AG08395 (cell line): ENCODE results near the gene NIPAL3.
A peak's percentile ranks its signal among the peaks of the same experiment; 100 is the strongest.
"Not testable (repeated sequence)": the region's sequence is repeated elsewhere in the genome, so short reads cannot be mapped to it uniquely, and the experiment has no call there.

Experiments used
- DNase-seq: peaks from one replicate; pipeline ENCODE4 v3.0.0; 2012; ENCODE audit warnings: mixed read lengths, low spot score

The NIPAL3 gene

DNA sequence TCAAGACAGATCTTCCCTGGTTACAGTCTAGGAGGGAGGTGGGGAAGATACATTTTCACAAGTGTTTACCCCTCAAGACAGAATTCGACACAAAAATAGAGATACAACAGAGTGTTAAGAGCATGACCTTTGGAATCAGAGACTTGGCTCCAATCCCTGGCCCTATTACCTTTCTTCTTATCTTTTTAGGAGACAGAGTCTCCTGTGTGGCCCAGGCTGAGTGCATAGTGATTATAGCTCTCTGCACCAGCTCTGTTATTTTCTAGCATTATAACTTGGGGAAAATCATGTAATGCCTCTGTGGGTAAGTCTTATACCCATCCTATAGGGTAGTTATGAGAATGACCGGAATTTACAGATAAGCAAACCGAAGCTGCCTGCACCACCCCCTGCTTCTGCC, 9.8 kb downstream of the NIPAL3 start:
- DNase-seq = no peak

DNA sequence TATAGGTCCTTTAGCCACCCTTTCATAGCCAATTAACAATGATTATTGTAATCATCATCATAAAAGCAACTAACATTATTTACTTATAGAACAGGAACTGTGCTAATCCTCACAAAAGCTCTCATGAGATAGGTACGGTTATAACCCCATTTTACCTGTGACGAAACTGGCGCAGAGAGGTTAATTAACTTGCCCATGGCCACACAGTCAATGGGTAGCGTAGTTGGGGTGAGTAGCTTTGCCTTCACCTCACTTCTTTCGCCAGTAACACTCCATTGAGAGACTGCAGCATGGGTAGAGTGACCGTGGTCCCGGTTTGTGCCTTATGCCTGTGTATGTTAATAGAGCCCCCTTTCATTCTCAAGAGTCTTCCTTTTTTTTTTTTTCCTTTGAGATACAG, 10.3 kb downstream of the NIPAL3 start:
- no peak for DNase-seq

DNA sequence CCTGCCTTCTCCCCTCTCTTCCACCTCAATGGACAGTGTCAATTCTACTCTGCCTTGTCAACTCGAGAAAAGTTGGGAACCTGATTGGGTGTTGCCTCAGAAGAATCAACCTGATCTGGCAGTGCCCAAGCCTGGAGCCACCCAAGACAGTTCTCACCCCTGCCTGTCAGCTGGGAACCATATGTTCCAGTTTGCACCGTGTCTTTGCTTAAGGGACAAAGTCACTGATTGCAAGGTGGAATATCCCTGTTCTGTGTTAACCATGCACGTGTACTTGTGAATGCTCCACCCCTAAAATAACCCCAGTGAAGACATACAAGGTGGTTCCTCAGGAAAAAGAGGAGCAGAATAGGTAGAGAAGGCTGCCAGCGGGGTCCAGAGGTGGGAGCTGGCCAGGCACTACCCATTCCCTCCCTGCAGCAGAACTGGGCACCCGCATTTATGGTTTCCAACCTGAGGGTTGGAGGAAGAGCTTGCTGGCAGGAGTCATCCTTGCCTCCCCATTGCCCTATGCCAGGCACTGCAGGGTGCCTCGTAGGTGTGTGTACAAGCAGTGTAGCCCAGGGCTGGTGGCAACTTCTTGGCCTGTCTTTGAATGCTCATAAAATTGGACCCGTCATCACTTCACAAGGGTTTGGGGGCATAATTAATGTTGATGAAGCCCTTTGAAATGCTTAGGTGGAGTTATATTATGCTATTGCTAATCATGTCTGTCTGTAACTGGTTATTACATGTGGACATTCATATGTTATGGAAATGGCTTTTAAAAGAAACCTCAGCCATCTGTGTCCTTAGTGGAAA, 11.3 kb downstream of the NIPAL3 start:
- DNase-seq = no peak

DNA sequence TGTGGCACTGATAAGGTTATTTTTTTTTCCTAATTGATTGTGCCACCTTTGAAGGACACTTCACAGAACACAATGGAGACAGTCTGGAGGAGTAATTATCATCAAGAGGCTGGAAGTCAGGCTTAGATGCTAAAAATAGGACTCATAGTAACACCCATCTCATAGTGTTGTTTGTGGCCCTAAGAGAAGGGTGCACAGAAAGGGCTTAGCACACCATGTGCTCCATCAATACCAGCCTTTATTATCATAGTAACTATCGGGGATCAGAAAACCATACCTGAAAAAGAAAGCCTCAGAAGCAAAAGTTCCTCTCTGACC, 11.9 kb downstream of the NIPAL3 start:
- no peak for DNase-seq

DNA sequence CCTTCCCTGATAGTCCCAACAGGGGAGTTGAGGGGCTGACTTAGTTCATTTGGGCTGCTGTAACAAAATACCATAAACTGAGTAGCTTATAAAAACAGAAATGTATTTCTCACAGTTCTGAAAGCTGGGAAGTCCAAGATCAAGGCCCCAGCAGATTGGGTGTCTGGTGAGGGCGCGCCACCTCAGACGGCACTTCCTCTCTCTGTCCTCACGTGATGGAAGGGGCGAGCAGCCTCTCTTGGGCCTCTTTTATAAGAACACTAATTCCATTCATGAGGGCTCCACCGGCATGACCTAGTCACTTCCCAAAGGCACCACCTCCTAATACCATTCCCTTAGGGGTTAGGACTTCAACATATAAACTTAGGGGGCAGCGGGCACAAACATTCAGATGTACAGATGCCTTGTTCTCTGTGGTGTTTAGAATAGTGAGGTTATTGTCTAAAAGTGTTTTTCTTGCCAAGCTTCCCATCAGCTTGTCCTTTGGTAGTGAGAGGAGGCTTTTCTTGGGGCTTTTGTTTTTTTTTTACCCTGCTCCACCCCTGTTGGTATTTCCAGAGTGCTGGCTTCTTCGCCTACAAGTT, 20.3 kb downstream of the NIPAL3 start:
- no peak for DNase-seq

DNA sequence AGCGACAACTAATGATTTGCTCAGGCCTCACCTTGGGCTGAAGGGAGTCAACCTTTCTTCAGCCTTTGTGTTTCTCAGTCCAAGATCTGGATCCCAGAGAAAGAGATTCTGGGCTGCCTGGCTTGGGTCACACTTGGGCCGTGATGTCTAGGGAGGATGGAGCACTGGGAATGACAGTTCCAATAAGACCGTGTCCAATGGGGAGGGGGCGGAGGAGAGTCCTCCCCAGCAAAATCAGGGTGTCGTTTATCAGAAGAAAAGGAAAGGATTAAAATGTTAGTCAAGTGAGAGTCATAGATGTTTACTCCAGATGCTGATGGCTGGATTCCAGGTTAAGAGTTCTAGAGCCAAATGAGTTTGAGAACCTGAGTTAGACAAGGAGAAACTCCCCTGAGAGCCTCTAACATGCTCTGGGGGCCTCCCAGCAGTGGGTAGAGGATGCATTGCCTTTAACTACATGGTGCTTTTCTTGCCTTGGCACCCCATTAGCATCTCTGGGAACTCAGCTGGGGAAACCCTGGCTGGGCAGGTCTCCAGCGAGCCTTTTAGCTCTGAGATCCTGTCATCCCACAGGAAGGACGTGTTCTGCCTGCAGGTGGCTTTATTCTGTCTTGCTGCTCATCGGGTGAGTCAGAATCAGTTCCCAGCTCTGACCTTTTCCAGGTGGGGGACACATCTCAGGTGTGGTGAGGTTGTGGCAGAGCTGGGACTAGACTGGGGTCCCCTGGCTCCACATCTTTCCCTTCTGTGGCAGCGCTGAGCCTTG, 22.2 kb downstream of the NIPAL3 start:
- DNase-seq = peak; percentile 41

DNA sequence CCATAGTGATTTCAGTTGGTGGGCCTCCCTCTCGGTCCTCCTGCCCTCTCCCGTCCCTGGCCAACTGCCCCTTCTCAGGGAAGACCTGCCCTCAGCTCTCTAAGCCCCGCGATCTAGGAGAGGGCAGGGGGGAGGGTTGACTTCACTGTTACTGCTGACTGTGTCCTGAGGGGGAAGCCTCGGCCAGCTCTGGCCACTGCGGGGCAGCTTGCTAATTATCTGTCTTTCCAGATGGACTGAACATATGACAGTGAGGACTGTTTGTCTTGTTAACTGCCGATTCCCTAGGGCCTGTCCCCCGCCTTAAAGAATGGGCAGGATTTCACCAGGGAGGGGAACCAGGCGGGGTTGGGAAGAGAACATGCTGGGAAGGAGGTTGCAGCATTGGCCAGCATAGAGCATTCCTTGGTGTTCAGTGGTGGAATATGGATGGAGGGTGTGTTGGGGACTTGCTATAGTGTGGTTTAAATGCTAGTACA, 22.9 kb downstream of the NIPAL3 start:
- peak; percentile 58 for DNase-seq

DNA sequence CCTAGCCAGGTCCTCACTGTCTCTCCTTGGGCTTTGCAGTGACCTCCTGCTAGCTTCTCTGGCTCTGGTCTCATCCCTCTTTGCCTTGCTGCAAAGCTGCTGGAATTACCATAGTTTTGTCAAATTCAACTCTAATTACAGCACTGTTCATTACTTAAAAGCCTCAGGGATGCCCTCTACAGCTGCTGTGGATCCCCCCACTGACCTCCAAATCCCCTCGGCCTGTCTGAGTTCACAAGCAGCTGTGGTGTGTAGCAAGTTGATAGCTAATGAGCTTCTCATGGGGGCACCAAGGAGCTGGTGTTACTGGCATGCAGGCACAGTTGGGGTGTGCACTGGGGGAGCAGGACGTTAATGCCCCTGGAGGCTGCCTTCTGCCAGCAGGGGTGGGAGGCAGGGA, 24.8 kb downstream of the NIPAL3 start:
- no peak for DNase-seq

DNA sequence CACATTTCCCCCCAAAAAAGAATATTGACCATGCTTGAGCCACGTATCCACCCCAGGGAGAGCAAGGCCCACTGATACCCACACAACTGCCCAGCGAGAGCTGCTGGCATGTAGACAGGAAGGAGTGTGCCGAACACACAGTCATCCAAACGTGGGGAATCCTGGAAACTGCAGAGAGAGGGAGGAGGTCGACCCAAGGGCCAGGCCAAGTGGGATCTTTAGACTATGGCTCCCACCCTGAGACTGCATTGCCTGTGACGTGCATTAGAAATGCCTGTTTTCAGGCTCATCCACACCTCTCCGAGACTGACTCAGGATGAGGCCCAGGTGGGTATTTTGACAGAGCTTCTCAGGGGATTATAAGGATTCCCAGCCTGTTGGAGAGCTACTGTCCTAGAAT, 25.9 kb downstream of the NIPAL3 start:
- DNase-seq = no peak

DNA sequence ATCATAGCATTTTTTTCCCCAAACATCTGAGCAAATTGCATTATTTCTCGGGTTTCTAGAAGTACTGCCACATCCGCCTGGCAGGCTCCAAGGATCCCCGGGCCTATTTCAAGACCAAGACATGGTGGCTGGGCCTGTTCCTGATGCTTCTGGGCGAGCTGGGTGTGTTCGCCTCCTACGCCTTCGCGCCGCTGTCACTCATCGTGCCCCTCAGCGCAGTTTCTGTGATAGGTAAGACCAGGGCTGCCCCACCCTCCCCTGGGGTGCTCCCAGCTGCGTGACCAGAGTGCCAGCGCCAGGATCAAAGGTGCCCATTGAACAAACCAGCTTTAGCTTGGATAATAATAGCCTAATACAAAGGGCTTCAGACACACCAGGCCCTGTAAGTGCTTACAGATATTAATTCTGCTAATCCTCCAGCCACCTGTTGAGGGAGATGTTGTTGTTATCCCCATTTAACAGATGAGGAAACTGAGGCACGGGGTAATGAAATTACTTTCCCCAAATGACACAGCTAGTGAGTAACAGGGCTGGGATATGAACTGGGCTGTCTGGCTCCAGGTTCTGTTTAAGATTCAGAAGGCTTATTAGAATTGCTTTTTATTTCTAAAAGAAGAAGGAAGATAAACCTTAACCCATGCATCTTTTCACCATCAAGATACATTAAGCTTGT, 26.5 kb downstream of the NIPAL3 start:
- DNase-seq = no peak

DNA sequence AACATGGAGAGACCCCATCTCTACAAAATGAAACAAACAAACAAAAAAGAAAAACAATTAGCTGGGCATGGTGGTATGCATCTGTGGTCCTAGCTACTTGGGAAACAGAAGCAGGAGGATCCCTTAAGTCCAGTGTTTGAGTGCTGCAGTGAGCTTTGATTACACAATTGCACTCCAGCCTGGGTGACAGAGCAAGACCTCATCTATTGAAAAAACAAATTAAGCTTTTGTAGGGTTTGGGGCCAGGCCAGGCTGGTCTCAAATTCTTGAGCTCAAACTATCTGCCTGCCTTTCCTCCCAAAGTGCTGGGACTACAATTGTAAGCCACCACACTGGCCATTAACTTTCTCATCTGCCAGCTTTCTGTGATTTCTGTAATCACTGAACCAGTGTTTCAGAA, 27.2 kb downstream of the NIPAL3 start:
- peak; percentile 18 for DNase-seq

DNA sequence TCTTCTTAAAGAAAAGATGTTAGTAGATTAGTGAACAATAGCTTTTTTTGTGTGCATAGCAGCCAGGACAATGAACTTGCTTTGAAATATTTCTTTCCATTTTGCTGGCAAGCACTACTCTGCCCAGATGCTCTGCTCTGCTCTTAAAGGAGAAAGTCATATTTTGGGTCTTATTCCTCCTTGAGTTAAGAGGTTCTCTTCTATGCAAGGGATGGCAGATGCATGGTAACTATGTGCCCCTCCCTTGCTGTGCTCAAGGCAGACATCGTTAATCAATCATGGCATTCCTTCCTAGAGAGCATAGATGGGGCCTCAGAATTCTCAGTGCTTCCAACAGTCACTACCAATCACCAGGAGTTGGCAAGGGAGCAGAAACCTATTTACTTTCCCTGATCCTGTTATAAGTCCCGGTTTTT, 27.6 kb downstream of the NIPAL3 start:
- peak; percentile 29 for DNase-seq

DNA sequence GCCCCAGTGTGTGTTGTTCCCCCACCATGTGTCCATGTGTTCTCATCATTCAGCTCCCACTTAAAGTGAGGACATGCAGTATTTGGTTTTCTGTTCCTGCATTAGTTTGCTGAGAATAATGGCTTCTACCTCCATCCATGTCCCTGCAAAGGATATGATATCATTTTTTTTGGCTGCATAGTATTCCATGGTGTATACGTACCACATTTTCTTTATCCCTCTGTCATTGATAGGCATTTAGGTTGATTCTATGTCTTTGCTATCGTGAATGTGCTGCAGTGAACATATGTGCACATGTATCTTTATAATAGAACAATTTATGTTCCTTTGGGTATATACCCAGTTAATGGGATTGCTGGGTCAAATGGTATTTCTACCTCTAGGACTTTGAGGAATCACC, 30.8 kb downstream of the NIPAL3 start:
- not testable (repeated sequence) for DNase-seq

DNA sequence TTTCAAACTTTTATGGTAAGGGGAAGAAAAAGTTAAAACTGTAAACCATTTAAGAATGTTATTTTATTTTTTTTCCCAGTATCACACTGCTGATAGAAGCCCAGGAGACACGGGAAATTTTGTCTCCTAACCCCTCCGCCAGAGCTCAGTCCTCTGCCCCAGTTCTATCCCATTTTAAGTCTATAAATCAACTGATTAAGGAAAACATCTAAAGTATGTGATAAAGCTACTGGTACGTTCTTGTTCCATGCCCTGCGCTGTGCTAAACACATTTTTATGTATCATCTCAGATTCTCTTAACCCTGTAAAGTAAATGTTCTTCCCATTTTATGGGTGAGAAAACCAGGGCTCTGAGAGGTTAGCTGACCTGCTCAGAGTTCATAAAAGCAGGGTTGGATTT, 34.7 kb downstream of the NIPAL3 start:
- no peak for DNase-seq

DNA sequence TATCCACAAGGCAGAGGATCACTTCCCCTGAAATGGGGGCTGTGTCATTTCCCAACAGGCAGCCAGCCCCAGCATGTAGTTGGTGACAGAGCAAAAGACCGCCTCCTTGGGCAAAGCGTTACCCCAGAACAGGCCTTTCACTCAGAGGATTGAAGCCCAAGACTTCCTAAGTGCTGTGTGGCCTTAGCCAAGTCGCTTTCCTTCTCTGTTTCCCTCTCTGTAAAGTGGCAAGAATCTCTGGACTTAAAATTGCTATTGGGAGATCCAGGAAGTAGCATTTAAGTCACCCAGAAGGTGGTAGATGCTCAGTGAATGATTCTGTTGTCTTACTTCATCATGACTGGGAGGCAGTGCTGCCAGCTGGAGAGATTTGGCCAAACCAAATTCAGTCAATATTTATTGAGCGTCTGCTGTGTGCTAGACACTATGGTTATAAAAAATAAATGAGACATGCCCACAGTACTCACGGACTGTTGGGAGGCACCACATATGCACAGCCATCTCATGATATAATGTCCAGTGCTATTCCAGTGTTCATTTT, 35.3 kb downstream of the NIPAL3 start:
- no peak for DNase-seq

DNA sequence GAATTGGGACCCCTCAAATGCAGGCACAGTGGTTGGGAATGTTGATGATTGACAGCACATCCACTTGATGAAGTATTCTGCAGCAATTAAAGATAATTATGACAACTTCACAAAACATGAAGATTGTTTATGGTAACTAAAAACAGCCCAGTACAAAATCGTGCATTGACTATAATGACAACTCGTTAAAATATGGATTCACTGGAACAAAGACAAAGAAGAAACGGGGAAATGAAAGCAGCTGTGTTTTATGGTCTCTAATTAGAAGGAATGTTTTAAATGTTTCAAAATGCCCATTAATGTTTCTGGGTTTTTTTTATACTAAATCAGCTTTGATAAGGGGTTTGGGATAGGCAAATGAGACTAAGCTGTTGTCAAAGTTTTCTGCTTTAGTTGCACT, 36.1 kb downstream of the NIPAL3 start:
- DNase-seq = no peak

DNA sequence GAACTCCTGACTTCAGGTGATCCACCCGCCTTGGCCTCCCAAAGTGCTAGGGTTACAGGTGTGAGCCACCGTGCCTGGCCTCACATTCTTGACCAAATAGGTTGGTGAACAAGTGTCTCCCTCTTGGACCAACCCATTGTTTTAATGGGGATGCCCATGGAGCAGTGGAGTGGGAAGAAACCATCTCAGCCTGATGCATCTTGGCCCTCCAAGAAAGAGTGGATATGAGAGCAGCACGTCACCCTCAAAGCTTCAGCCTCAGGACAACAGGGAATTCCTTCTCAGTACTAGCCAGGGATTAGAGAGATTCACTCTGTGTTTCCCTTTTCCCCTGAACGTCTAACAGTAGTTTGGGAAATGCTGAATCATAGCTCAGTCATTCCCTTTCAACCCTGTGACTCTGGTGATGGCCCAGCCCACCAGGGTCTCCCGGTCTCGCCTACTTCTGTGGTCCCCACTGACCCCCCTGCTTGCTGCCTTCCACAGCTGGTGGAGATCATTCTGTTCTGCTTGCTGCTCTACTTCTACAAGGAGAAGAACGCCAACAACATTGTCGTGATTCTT, 37.4 kb downstream of the NIPAL3 start:
- DNase-seq = peak; percentile 48

DNA sequence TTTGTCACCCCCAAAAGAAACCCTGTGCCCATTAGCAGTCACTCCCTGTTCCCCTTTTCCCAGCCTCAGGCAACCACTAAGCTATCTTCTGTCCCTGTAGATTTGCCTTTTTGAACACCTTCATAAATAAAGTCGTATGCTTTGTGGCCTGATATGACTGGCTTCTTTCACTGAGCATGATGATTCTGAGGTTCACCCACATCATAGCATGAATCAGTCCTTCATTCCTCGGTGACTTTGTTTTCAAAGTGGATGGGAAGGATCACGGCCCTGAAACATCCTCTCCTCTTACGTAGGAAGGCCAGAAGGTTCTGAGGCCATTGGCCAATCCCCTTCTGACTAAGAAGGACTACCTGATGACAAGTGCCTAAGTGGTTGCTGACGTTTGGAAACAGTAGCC, 39.1 kb downstream of the NIPAL3 start:
- no peak for DNase-seq

DNA sequence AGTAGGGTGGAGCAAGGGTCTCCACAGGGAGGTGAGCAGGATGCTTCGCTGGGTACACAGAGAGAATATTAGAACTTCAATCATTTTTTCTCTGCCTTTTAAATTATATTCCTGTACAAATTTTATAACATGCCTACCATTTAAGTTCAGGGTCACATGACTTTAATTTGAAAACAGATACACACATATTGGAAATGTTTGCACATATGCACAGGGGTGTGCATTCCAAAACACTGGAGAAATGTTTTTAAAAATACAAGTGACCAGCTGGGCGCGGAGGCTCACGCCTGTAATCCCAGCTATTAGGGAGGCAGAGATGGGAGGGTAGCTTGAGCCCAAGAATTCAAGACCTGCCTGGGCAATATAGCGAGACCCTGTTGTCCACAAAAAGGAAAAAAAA, 39.7 kb downstream of the NIPAL3 start:
- no peak for DNase-seq

DNA sequence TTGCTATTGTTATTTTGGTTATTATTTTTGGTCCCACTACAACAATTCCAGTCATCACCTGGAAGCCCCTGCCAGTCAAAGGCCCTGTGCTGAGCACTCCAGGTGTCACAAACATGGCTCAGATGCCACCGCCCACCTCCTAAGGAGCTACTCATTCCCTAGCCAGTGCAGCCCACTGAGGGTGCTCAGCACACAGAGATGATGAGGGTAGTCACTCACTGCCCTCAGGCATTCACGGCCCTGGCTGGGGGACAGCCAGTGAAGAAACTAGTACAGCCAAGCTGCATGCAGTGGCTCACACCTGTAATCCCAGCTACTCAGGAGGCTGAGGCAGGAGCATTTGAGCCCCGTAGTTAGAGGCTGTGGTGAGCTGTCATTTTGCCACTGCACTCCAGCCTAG, 42.3 kb downstream of the NIPAL3 start:
- DNase-seq = no peak

DNA sequence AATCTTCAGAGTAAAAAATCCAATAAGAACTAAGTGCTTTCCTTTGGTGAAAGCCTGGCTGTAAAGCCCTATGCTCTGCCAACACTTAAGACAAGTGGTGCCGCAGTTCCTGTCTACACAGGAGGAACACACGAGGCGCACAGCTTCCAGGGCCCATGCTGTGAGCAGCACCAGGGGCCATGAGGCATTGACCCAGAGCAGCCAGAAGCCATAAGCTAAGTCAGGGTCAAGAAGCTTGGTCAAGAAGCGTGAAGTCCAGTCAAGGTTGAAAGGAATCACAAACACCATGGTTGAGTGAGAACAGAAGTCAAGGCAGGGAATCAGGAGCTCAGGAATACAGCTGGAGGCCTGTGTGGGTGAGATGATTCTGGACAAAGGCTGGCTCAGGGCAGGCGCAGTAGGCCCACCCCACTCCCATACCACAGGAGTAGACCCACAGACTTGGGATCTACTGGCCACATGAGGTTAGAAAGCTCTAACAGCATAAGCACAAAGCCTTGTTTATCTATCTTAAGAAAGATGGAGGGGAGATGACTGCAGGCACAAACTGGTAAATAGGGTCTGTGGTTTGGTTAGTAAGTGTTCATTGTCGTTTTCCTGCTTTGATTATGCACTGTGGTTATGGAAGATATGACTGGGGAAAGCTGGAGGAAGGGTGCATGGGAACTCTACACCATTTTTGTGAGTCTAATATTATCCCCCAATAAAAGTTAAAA, 44.1 kb downstream of the NIPAL3 start:
- DNase-seq = no peak
